Neural cell (in vitro differentiated cells): ENCODE results near the gene PHACTR2. TPM values are rescaled to one million over a fixed set of nuclear protein-coding genes. Genes with fewer than 3 reads are reported as not detected.

ENCODE experiments used
- H2AFZ ChIP-seq: fragments of 200-600, 300-800 bp; sonication (generic), shearing (Covaris generic); 2 replicates; pipeline ENCODE4 v1.6.0; 2014; ENCODE audit warnings: low read depth, mild to moderate bottlenecking, antibody characterized with exemption, low read length, moderate library complexity
- H3F3A ChIP-seq: fragments of 200-600 bp; shearing (Covaris generic); 2 replicates; pipeline ENCODE4 v1.6.1; 2016; ENCODE audit warnings: mild to moderate bottlenecking, moderate library complexity, mixed read lengths, antibody characterized with exemption, low read length; ENCODE audit not compliant: insufficient read depth, poor library complexity, severe bottlenecking
- H3K27ac ChIP-seq: fragments of 200-600, 300-800 bp; sonication (generic), shearing (Covaris generic); 2 replicates; pipeline ENCODE4 v1.5.1; 2014; ENCODE audit warnings: mild to moderate bottlenecking, low read length, moderate library complexity
- H3K27me3 ChIP-seq: fragments of 300-800, 200-600 bp; sonication (generic), shearing (Covaris generic); 2 replicates; pipeline ENCODE4 v1.6.0; 2014; ENCODE audit warnings: mild to moderate bottlenecking, low read depth, low read length, moderate library complexity; ENCODE audit not compliant: insufficient read depth
- H3K36me3 ChIP-seq: fragments of 300-800, 200-600 bp; sonication (generic), shearing (Covaris generic); 2 replicates; pipeline ENCODE4 v1.5.1; 2014; ENCODE audit warnings: mild to moderate bottlenecking, antibody characterized with exemption, low read length, moderate library complexity; ENCODE audit not compliant: insufficient read depth
- H3K4me2 ChIP-seq: fragments of 300-800, 200-600 bp; sonication (generic), shearing (Covaris generic); 2 replicates; pipeline ENCODE4 v1.6.0; 2014; ENCODE audit warnings: mild to moderate bottlenecking, low read length
- H3K4me3 ChIP-seq: fragments of 300-800, 200-600 bp; sonication (generic), shearing (Covaris generic); 2 replicates; pipeline ENCODE4 v1.5.1; 2014; ENCODE audit warnings: mild to moderate bottlenecking, low read length, moderate library complexity
- H3K79me2 ChIP-seq: fragments of 200-600 bp; shearing (Covaris generic); replicated peaks from 2 replicates; pipeline ENCODE4 v1.6.0; 2014; ENCODE audit warnings: mild to moderate bottlenecking, low read length, moderate library complexity; ENCODE audit not compliant: insufficient read depth
- H3K9ac ChIP-seq: fragments of 300-800, 200-600 bp; sonication (generic), shearing (Covaris generic); 2 replicates; pipeline ENCODE4 v1.6.1; 2016; ENCODE audit warnings: mild to moderate bottlenecking, low read length, mixed read lengths
- H3K9me2 ChIP-seq: fragments of 200-600 bp; shearing (Covaris generic); 2 replicates; pipeline ENCODE4 v1.6.1; 2016; ENCODE audit warnings: mild to moderate bottlenecking, low read length, mixed read lengths; ENCODE audit not compliant: insufficient read depth
- H3K9me3 ChIP-seq: fragments of 200-600, 300-800 bp; sonication (generic), shearing (Covaris generic); 2 replicates; pipeline ENCODE4 v1.6.1; 2016; ENCODE audit warnings: mild to moderate bottlenecking, mixed run types, low read length, moderate library complexity, mixed read lengths
- H4K20me1 ChIP-seq: fragments of 200-600 bp; shearing (Covaris generic); 2 replicates; pipeline ENCODE4 v1.6.1; 2016; ENCODE audit warnings: mild to moderate bottlenecking, mixed run types; ENCODE audit not compliant: insufficient read depth
- CTCF ChIP-seq: fragments of 450-650 bp; IDR thresholded peaks from 2 replicates; pipeline ENCODE4 v1.5.1; 2014; ENCODE audit warnings: antibody characterized with exemption, mild to moderate bottlenecking, moderate library complexity; ENCODE audit not compliant: poor library complexity, severe bottlenecking
- EP300 ChIP-seq: fragments of 450-650 bp; conservative IDR thresholded peaks from 2 replicates; pipeline ENCODE4 v1.6.1; 2014; ENCODE audit warnings: antibody characterized with exemption, mild to moderate bottlenecking, moderate library complexity; ENCODE audit not compliant: poor library complexity, severe bottlenecking
- EZH2 ChIP-seq: fragments of 200-600, 300-800 bp; shearing (Covaris generic), sonication (generic); IDR thresholded peaks from 2 replicates; pipeline ENCODE4 v1.6.1; 2014; ENCODE audit warnings: antibody characterized with exemption, low read length, borderline replicate concordance, mild to moderate bottlenecking; ENCODE audit not compliant: insufficient read depth, poor library complexity, severe bottlenecking
- MXI1 ChIP-seq: fragments of 450-650 bp; conservative IDR thresholded peaks from 2 replicates; pipeline ENCODE4 v1.6.1; 2014; ENCODE audit warnings: antibody characterized with exemption, mild to moderate bottlenecking; ENCODE audit not compliant: poor library complexity, severe bottlenecking
- POLR2AphosphoS5 ChIP-seq: IDR thresholded peaks from 2 replicates; pipeline ENCODE4 v1.6.1; 2012
- RAD21 ChIP-seq: fragments of 450-650 bp; conservative IDR thresholded peaks from 2 replicates; pipeline ENCODE4 v1.6.1; 2014; ENCODE audit warnings: antibody characterized with exemption, mild to moderate bottlenecking, moderate library complexity
- REST ChIP-seq: IDR thresholded peaks from 2 replicates; pipeline ENCODE4 v1.6.1; 2012; ENCODE audit warnings: borderline replicate concordance
- SMC3 ChIP-seq: fragments of 450-650 bp; conservative IDR thresholded peaks from 2 replicates; pipeline ENCODE4 v1.6.1; 2014; ENCODE audit warnings: antibody characterized with exemption, mild to moderate bottlenecking, moderate library complexity; ENCODE audit not compliant: poor library complexity
- TAF1 ChIP-seq: IDR thresholded peaks from 2 replicates; pipeline ENCODE4 v1.6.1; 2012; ENCODE audit warnings: low read depth
- polyA plus RNA-seq: library from polyadenylated mRNA; depleted of rRNA; stranded (reverse); fragments of >200 nt; gene quantifications from 2 replicates; pipeline ENCODE4 v1.2.3, GENCODE V29; 2014

Gene PHACTR2
- polyA plus RNA-seq, 1 donor from 2014 or later = 2.8 TPM

DNA sequence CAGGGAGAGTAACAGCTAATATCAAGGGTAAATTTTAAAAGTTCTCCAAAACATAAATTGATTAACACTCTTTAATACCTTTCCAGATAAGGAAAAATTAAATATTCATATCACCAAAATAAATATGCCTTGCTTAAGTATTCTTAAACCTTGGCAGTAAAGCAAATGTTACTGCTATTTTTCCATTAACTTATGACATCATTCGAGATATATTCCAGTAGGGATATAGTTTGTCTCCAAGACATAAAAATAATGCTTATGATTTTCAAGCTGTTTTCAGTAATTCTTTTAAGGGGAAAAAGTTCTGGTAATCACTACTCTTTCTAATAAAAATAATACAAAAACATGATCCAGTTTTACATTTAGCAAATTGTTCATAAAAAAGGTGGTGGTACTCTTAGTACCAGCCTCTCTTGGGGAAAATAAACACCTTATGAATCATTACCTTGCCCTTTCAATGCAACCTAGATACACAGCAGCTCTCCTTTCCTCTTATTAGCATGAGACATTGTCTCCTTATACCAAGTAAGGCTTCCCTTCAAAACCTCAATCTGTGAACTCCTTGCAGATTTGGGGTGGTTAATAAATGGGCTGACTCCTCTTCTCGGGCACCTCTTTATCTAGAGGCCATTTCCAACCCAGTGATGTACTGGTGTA, 133.9 kb downstream of the PHACTR2 start:
- Histone ChIP-seq H3K4me2 (no peak overlapping the region), H3K79me2 (no peaks in the 10 kb centered on the region), H4K20me1 (no peaks in the 10 kb centered on the region), H3K9me3 (no peaks in the 10 kb centered on the region), H3K9me2 (no peaks in the 10 kb centered on the region), H3K4me3 (no peak overlapping the region), H2AFZ (no peak overlapping the region), H3K27me3 (no peaks in the 10 kb centered on the region), H3K36me3 (no peaks in the 10 kb centered on the region), H3F3A (no peaks in the 10 kb centered on the region), H3K9ac (no peak overlapping the region), H3K27ac (no peak overlapping the region)
- TF ChIP-seq EP300 = no peak
- no peak for TF ChIP-seq CTCF
- no peak for TF ChIP-seq TAF1
- no peak for TF ChIP-seq REST
- TF ChIP-seq SMC3 = no peak
- no peak for TF ChIP-seq POLR2AphosphoS5
- no peak for TF ChIP-seq RAD21
- no peak for TF ChIP-seq EZH2
- no peak for TF ChIP-seq MXI1

GRCh38 chr6:143817621-143818020, 139.9 kb downstream of the PHACTR2 start:
- no peaks in the 10 kb centered on the region for H4K20me1 ChIP-seq
- H3K9me3 ChIP-seq = no peaks in the 10 kb centered on the region
- no peaks in the 10 kb centered on the region for H3K27me3 ChIP-seq
- H3K27ac ChIP-seq = no peak overlapping the region
- no peaks in the 10 kb centered on the region for H3K9me2 ChIP-seq
- no peaks in the 10 kb centered on the region for H3F3A ChIP-seq
- no peak overlapping the region for H3K4me3 ChIP-seq
- no peak overlapping the region for H2AFZ ChIP-seq
- no peak overlapping the region for H3K9ac ChIP-seq
- H3K79me2 ChIP-seq = no peaks in the 10 kb centered on the region
- no peaks in the 10 kb centered on the region for H3K36me3 ChIP-seq
- TF ChIP-seq RAD21 = no peak
- no peak for TF ChIP-seq REST
- TF ChIP-seq MXI1 = no peak
- TF ChIP-seq POLR2AphosphoS5 = no peak
- TF ChIP-seq TAF1 = no peak
- TF ChIP-seq EP300 = no peak
- no peak for TF ChIP-seq CTCF
- TF ChIP-seq EZH2 = no peak
- TF ChIP-seq SMC3 = no peak
- no peak overlapping the region for H3K4me2 ChIP-seq
